NCI-H1694 (cell line): ENCODE measurements around the gene GPR39.

Experiments used
- DNase-seq: peaks from one replicate; lab custom pipeline; 2025; lab: John Stamatoyannopoulos, UW

GPR39 gene

GRCh38 chr2:132605236-132606180 lies 188.9 kb downstream of the GPR39 start:
- DNase-seq = no peak

DNA sequence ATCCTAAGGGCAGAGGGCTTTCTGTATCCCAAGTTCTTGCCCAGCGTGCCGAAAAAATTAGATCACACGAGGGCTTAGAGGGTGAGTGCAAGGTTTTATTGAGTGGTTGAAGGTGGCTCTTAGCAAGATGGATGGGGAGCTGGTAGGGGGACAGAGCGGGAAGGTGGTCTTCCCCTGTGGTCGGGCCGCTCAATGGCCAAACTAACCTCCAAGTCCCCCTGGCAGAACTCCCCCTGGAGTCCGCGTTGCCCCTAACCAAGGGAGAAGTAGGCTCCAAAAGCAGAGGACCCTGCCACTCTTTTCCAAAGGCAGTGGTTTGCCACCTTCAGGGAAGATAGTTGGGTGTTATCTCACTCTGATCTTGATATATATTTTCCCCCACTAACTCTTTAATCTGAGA lies 190.0 kb downstream of the GPR39 start:
- DNase-seq = no peak

DNA sequence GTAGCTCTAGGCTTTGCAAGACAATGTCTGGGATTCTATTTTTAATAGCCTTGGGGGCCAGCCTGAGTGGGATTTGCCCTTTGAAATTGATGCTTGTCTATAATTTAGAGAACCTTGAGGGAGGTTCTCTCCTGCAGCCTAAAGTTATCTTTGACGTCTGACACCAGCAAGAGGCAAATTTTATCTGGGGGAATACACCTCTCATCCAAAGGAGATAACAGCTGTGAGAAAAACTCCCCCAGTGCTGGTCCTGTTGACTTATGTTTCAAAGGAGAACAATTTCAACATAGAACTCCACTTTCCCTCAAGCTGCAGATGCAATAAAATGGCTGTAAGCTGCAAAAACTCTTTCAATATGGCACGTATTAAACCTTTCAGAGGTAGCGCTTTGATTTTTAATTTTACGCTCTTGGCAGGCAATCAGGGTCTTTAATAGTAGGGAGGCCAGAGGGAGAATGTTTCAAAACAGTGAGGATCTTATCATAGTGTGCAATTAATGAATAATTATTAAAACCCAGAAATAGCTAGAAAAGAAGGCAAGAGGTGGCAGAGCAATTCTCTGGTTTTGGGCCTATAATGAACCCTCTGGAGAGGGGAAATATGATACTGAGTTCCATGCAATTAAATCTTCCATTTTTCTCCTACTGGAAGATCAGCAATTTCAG lies 191.0 kb downstream of the GPR39 start:
- DNase-seq = no peak

- no peak for DNase-seq
Observed at GRCh38 chr2:132608311-132608710, 191.7 kb downstream of the GPR39 start.

GRCh38 chr2:132609101-132609890 lies 192.7 kb downstream of the GPR39 start:
- no peak for DNase-seq

DNA sequence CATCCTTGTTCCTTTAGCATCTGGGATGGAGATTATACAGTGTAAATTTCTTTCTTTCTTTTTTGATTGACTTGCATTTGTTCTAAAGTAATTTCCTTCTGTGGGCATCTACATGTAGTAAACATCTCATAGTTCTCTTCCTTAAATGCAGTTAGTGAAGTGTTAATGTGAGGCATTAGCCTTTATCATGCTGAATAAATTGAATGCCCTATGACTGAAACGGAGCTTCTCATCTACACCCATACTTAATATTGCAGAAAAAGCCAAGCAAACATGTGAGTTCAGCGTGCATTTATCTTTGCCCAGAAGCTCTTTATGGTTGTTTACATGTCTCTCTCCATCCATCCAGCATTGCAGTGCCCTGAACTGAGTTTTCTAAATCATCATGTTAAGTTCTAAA lies 195.1 kb downstream of the GPR39 start:
- no peak for DNase-seq

DNA sequence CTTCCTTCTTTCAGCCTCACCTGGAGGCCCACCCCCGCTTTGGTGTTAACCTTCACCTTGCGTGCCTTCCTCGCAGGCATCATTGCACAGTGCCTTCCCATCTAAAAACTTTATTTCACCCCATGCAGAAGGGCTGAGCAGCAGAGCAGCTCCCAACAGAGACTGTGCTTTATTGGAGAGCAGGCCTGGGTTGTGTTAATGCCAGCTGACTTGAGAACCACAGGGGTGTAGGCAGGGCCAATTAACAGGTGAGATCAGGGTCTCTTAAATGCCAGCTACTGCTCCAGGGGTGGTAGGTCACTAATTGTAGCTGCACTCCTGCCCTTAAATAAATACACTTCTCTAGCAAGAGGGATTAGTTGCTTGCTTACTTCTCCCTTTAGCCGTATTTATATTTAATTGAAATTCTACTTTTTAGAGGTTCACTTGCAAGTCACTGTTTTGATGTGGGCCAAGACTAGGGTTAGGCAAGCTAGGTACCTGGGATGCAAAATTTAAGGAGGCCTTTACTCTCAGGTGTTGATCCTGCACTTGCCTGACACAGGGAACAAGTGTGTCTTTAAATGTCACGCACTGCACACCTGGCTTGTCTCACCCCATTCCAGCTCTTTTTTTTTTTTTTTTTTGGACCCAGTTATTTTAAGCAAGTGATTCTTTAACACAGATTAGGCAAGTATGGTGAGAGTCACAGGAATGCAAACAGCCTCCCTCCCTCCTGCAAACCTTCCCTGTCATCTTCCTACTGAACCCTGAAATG lies 198.9 kb downstream of the GPR39 start:
- DNase-seq = no peak

- no peak for DNase-seq
Observed at GRCh38 chr2:132617989-132618388, 201.4 kb downstream of the GPR39 start.

DNA sequence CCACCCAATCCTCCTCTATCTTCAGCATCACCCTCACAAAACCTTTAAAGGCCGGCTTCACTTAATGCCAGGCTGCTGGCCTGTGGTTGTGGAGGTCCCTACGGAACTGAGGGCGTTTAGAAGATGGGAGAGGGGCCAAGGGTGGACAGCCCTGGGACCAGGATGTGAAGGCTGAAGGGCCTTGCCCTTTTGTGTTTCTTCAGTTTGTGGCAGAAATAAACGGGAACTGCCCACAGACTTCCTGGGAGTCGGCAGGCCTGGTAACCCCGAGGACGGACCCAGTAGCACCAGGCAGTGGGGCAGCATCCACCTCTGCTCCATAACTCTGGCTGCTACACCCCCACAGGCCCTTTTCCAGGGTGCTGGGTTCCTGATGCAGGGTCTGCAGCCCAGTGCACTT lies 202.1 kb downstream of the GPR39 start:
- DNase-seq = no peak

DNA sequence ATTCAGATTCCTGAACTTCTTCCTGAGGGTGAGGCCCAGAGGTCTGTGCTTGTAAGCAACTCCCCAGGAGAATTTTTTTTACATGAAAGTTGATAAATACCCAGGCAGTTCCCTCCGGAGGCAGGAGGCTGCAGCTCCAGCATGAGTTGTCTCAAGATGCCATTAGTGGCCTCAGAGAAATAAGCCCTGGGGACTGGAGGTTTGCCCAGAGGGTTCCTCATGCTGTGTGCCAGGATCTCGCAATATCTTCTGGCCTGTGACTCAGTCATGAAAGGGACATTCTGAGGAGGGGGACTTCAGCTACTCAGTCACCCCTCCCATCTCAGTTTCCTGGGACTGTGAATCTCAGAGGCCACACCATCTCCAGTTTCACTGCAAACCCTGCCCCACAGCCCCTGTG lies 203.5 kb downstream of the GPR39 start:
- no peak for DNase-seq

DNA sequence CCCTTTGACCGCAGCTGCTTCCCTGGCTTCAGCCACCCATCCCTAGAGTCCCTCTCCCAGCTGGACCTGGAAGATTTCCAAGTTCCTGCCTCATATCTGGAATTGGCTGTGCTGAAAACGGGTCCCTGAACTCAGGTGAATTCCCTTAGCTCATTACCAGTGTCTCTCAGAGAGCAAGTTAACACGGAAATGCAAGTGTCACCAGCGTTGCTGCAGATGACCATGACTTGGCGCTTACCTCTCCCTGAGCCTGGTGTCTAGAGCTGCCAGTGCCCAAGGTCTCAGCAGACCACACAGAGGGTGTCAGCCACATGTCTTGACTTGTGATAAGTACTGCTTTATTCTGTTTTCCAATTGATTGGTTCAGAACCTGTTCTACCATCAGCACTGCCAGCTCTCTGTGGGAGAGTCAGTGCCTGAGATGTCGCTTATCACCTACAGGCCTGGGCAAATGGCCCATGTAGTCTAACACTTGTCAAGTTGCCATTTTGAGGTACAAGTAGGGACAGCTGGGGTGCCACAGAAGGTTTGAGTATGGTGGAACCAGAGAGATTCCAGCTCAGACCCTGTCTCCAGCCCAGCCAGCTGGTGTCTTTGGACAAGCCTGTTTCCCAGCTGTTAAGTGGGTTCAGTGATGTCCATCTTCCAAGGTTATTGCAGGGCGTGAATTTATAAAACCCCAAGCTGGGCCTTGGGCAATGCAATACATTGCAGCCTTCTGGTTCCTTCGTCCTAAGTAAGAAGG lies 204.7 kb downstream of the GPR39 start:
- DNase-seq = no peak

DNA sequence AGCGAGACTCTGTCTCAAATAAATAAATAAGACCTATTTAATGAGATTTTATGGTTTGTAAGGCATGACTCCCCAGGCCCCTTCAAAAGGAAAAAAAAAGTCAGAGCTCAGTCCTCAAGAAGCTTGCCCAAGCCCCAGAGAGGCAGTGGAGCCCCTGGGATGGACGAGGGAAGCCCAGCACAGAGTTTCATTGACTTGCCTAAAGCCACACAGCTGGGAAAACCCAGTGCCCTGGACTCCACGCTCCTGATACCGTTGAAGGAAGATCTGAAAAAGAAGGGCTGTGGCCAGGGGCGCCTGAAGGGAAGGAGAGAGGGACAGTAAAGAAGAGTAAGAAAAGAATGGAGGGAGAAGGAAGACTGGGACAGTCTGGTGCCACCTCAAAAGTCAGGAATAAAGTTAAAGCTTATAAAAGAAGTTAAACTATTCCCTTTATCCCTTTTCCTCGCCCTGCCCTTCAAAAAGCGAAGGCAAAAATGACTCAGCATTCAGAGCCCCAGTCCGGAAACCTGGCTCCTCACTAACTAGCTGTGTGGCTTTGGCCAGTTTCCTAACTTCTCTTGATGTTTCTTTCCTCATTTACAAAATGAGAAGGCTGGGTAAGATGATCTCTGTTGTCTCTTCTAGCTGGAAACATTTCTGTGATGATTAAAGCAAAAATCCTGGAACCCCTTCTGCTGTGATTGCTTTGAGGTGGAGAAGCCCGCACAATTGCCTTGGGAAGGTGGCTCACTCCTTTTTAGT lies 206.7 kb downstream of the GPR39 start:
- DNase-seq = no peak

GRCh38 chr2:132627536-132627935 lies 210.9 kb downstream of the GPR39 start:
- DNase-seq = no peak

- no peak for DNase-seq
Observed at GRCh38 chr2:132632000-132632649, 215.5 kb downstream of the GPR39 start.

GRCh38 chr2:132633635-132634034 lies 217.0 kb downstream of the GPR39 start:
- no peak for DNase-seq

- no peak for DNase-seq
Observed at GRCh38 chr2:132636346-132636745, 219.7 kb downstream of the GPR39 start.

- no peak for DNase-seq
Observed at GRCh38 chr2:132638313-132639040, 221.9 kb downstream of the GPR39 start.

GRCh38 chr2:132640116-132640515 lies 223.5 kb downstream of the GPR39 start:
- DNase-seq = no peak

GRCh38 chr2:132641819-132642218 lies 225.2 kb downstream of the GPR39 start:
- no peak for DNase-seq
